ENCODE data around the gene ADAMTSL2. TPM values are rescaled to one million over a fixed set of nuclear protein-coding genes. Genes with fewer than 3 reads are reported as not detected.

The ADAMTSL2 gene
- total and polyA plus RNA-seq, 10 donors: 1.6 to 11.7 (median 4.3) TPM

- 47 to 67% (median 62%) methylated on average over 25 to 36 of the region's 36 CpGs for WGBS, 5 donors
- Histone ChIP-seq H3K4me3 (no peak overlapping the region), H3K4me1 (peaks cover 0 to 13% (median under 1%) of the 10 kb centered on the region in 6 donors), H3K36me3 (peaks cover 0 to 3% (median 0%) of the 10 kb centered on the region in 6 donors), H3K27ac (no peak overlapping the region), H3K27me3 (replicated peaks in 1 of 7) (peaks cover 0 to 69% (median 0%) of the 10 kb centered on the region in 7 donors), H3K9me3 (no peaks in the 10 kb centered on the region)
- DNase-seq: no peak
- TF ChIP-seq CTCF (IDR thresholded peaks at IDR 0.05 in 8 of 11, conservative IDR thresholded peaks at IDR 0.05 in 3 of 11) (no peak), POLR2AphosphoS5 (IDR thresholded peaks at IDR 0.05) (no peak), POLR2A (IDR thresholded peaks at IDR 0.05) (no peak)
- intact Hi-C loops (cut with DNase I; ENCODE audit: low total_unique reads): no loop called here
These were observed 35.6 kb downstream of the ADAMTSL2 start for GRCh38 chr9:133569891-133570690.

GRCh38 chr9:133570691-133571080 is 36.2 kb downstream of the ADAMTSL2 start:
- H3K36me3 ChIP-seq: peaks cover 0 to 3% (median 0%) of the 10 kb centered on the region in 6 donors
- peaks cover 0 to 19% (median 2%) of the 10 kb centered on the region in 6 donors for H3K4me1 ChIP-seq
- WGBS, 5 donors: 66 to 86% (median 73%) methylated on average over 14 to 16 of the region's 16 CpGs
- no peak for TF ChIP-seq POLR2A (IDR thresholded peaks at IDR 0.05)
- TF ChIP-seq POLR2AphosphoS5 (IDR thresholded peaks at IDR 0.05): no peak
- TF ChIP-seq CTCF (IDR thresholded peaks at IDR 0.05 in 8 of 11, conservative IDR thresholded peaks at IDR 0.05 in 3 of 11): no peak
- peaks cover 0 to 75% (median 0%) of the 10 kb centered on the region in 7 donors for H3K27me3 ChIP-seq (replicated peaks in 1 of 7)
- no peak overlapping the region for H3K4me3 ChIP-seq
- no peak for DNase-seq
- intact Hi-C loops (cut with DNase I; ENCODE audit: low total_unique reads): no loop called here
- H3K27ac ChIP-seq: no peak overlapping the region
- no peaks in the 10 kb centered on the region for H3K9me3 ChIP-seq

GRCh38 chr9:133571391-133571890 is 36.9 kb downstream of the ADAMTSL2 start:
- Histone ChIP-seq H3K4me1 (peaks cover 0 to 27% (median 4%) of the 10 kb centered on the region in 6 donors), H3K36me3 (peaks cover 0 to 3% (median 0%) of the 10 kb centered on the region in 6 donors), H3K4me3 (no peak overlapping the region), H3K27ac (no peak overlapping the region), H3K9me3 (no peaks in the 10 kb centered on the region), H3K27me3 (replicated peaks in 1 of 7) (peaks cover 0 to 82% (median 0%) of the 10 kb centered on the region in 7 donors)
- no peak for DNase-seq
- TF ChIP-seq CTCF (IDR thresholded peaks at IDR 0.05 in 8 of 11, conservative IDR thresholded peaks at IDR 0.05 in 3 of 11): no peak
- TF ChIP-seq POLR2AphosphoS5 (IDR thresholded peaks at IDR 0.05): no peak
- no peak for TF ChIP-seq POLR2A (IDR thresholded peaks at IDR 0.05)
- 53 to 67% (median 62%) methylated on average over 5 to 9 of the region's 9 CpGs for WGBS, 5 donors
- intact Hi-C loops (cut with DNase I; ENCODE audit: low total_unique reads): no loop called here

Measured in spleen (tissue), 11 donors.